ENCODE data around the gene SH3BP4. TPM values are rescaled to one million over a fixed set of nuclear protein-coding genes. Genes with fewer than 3 reads are reported as not detected.

SH3BP4 gene
- total RNA-seq, 1 donor from 2014 or later: 58.6 TPM

- DNase-seq (ENCODE audit: low spot score): no peak
- TF ChIP-seq CTCF (IDR thresholded peaks at IDR 0.05; ENCODE audit: unreplicated experiment): no peak
- Mint-ChIP-seq H3K4me1 (ENCODE audit: unreplicated experiment) (peaks cover 12% of the 10 kb centered on the region), H3K4me3 (ENCODE audit: unreplicated experiment) (no peak overlapping the region), H3K27ac (ENCODE audit: unreplicated experiment) (peak overlapping the region; percentile 27), H3K36me3 (ENCODE audit: low read depth, unreplicated experiment) (no peaks in the 10 kb centered on the region), H3K9me3 (ENCODE audit: unreplicated experiment) (no peaks in the 10 kb centered on the region), H3K27me3 (ENCODE audit: unreplicated experiment) (peaks cover 1% of the 10 kb centered on the region)
Observed at GRCh38 chr2:234932591-234933168, 19.1 kb upstream of the SH3BP4 start.

- no peak overlapping the region for H3K4me3 Mint-ChIP-seq (ENCODE audit: unreplicated experiment)
Observed at GRCh38 chr2:234935311-234935710, 16.5 kb upstream of the SH3BP4 start.

DNA sequence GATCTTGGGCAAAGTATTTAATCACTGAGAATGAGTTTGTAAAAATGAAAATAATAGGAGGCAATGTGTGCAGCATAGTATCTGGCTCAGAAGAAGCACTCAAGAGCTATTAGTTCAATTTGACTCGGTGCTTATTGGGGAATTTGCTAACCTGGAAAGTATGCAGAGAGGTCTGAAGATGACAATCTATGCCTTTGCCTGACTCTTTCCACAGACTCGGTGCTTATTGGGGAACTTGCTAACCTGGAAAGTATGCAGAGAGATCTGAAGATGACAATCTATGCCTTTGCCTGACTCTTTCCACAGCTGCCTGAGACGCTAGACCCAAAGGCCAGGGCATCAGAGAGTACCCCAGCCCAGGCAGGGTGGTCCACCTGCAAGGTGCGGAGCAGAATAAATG is 12.2 kb upstream of the SH3BP4 start:
- Mint-ChIP-seq H3K9me3 (ENCODE audit: unreplicated experiment) (no peaks in the 10 kb centered on the region), H3K27ac (ENCODE audit: unreplicated experiment) (no peak overlapping the region), H3K4me3 (ENCODE audit: unreplicated experiment) (no peak overlapping the region), H3K27me3 (ENCODE audit: unreplicated experiment) (peaks cover 3% of the 10 kb centered on the region), H3K4me1 (ENCODE audit: unreplicated experiment) (peaks cover 9% of the 10 kb centered on the region), H3K36me3 (ENCODE audit: low read depth, unreplicated experiment) (no peaks in the 10 kb centered on the region)
- TF ChIP-seq CTCF (IDR thresholded peaks at IDR 0.05; ENCODE audit: unreplicated experiment): no peak
- DNase-seq (ENCODE audit: low spot score): no peak

More at GRCh38 chr2:234935311-234935710, 16.5 kb upstream of the SH3BP4 start:
- peaks cover 12% of the 10 kb centered on the region for H3K4me1 Mint-ChIP-seq (ENCODE audit: unreplicated experiment)
- no peaks in the 10 kb centered on the region for H3K36me3 Mint-ChIP-seq (ENCODE audit: low read depth, unreplicated experiment)
- no peak for DNase-seq (ENCODE audit: low spot score)
- H3K27me3 Mint-ChIP-seq (ENCODE audit: unreplicated experiment): peaks cover 1% of the 10 kb centered on the region
- TF ChIP-seq CTCF (IDR thresholded peaks at IDR 0.05; ENCODE audit: unreplicated experiment): no peak
- H3K27ac Mint-ChIP-seq (ENCODE audit: unreplicated experiment): no peak overlapping the region
- H3K9me3 Mint-ChIP-seq (ENCODE audit: unreplicated experiment): no peaks in the 10 kb centered on the region

GRCh38 chr2:234939996-234940395 is 11.8 kb upstream of the SH3BP4 start:
- Mint-ChIP-seq H3K27ac (ENCODE audit: unreplicated experiment) (no peak overlapping the region), H3K4me3 (ENCODE audit: unreplicated experiment) (no peak overlapping the region), H3K27me3 (ENCODE audit: unreplicated experiment) (peaks cover 3% of the 10 kb centered on the region), H3K36me3 (ENCODE audit: low read depth, unreplicated experiment) (no peaks in the 10 kb centered on the region), H3K9me3 (ENCODE audit: unreplicated experiment) (no peaks in the 10 kb centered on the region), H3K4me1 (ENCODE audit: unreplicated experiment) (peaks cover 5% of the 10 kb centered on the region)
- no peak for DNase-seq (ENCODE audit: low spot score)
- no peak for TF ChIP-seq CTCF (IDR thresholded peaks at IDR 0.05; ENCODE audit: unreplicated experiment)

DNA sequence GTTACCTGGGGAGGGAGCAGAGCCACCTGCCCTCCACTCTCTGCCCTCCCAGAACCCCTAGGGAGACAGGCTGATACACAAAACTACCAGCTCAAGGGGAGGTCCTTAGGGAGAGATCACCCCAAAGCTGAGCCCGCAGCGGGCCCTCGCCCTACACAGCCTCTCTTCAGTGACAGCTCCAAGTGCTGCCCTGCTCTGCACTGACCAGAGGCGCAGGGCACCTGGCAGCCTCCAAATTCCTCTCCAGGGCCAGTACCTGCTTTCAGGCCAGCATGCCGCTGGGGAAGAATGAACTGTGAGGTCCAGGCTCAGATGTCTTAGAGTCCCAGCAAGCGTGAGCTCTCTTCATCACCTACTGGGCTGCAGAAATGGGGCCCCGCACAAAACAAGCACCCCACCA is 11.3 kb upstream of the SH3BP4 start:
- no peaks in the 10 kb centered on the region for H3K36me3 Mint-ChIP-seq (ENCODE audit: low read depth, unreplicated experiment)
- no peaks in the 10 kb centered on the region for H3K4me1 Mint-ChIP-seq (ENCODE audit: unreplicated experiment)
- no peaks in the 10 kb centered on the region for H3K9me3 Mint-ChIP-seq (ENCODE audit: unreplicated experiment)
- DNase-seq (ENCODE audit: low spot score): no peak
- no peak overlapping the region for H3K27ac Mint-ChIP-seq (ENCODE audit: unreplicated experiment)
- no peak overlapping the region for H3K4me3 Mint-ChIP-seq (ENCODE audit: unreplicated experiment)
- no peak for TF ChIP-seq CTCF (IDR thresholded peaks at IDR 0.05; ENCODE audit: unreplicated experiment)
- peaks cover 3% of the 10 kb centered on the region for H3K27me3 Mint-ChIP-seq (ENCODE audit: unreplicated experiment)
